ENCODE results near the gene GPR63. TPM values are rescaled to one million over a fixed set of nuclear protein-coding genes. Genes with fewer than 3 reads are reported as not detected.

The GPR63 gene, protein sequence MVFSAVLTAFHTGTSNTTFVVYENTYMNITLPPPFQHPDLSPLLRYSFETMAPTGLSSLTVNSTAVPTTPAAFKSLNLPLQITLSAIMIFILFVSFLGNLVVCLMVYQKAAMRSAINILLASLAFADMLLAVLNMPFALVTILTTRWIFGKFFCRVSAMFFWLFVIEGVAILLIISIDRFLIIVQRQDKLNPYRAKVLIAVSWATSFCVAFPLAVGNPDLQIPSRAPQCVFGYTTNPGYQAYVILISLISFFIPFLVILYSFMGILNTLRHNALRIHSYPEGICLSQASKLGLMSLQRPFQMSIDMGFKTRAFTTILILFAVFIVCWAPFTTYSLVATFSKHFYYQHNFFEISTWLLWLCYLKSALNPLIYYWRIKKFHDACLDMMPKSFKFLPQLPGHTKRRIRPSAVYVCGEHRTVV
- not detected for polyA plus RNA-seq (2012; ENCODE audit: insufficient read length, low read depth)

DNA sequence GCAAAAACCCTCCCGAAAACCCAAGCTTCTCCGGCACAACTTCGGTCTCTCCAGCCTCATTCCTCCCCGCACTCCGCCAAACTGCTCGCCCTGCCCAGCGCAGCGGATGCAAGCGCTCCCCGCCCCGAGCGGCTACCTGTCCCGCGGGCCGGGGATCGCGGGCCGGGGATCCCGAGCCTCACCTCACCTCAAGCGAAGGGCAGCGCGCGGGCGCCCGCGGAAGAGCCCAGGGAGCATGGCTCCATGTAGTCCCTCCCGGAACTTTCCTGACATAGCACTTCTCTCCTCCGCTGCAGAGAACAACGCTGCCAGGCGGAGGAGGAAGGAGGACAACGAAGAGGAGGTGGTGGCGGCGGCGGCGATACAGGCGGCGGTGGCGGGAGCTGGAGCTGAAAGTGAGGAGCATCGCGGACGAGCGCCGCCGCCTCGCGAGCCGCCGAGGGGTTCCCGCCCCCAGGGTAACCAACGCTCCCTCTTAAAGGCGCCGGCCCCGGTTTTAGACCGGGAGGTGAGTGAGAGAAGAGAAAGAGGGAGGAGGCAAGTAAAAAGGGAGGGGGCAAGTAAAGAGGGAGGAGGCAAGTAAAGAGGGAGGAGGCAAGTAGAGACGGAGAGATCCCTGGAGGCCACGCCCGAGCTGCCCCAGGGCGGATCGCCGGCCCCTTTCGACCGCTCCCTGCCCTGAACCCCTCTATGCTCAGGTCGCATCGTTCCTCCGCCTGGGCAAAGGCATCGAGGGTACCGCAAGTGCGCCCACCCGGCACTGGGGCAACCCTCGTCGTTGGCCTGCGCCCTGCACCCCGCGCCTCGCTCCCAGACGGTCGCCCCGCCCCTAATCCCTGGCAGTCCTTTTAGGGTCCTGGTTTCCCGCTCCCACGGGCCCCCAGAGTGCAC, at the start of gene GPR63:
GPR63 (minus strand) TSS at position 397 of the 891 bp plus-strand sequence. CDS start 37,746 bp downstream, outside the sequence.
- TF ChIP-seq POLR2AphosphoS5 (IDR thresholded peaks at IDR 0.05; ENCODE audit: low read depth, low read length) = no peak
- TF ChIP-seq, protein P1, sequence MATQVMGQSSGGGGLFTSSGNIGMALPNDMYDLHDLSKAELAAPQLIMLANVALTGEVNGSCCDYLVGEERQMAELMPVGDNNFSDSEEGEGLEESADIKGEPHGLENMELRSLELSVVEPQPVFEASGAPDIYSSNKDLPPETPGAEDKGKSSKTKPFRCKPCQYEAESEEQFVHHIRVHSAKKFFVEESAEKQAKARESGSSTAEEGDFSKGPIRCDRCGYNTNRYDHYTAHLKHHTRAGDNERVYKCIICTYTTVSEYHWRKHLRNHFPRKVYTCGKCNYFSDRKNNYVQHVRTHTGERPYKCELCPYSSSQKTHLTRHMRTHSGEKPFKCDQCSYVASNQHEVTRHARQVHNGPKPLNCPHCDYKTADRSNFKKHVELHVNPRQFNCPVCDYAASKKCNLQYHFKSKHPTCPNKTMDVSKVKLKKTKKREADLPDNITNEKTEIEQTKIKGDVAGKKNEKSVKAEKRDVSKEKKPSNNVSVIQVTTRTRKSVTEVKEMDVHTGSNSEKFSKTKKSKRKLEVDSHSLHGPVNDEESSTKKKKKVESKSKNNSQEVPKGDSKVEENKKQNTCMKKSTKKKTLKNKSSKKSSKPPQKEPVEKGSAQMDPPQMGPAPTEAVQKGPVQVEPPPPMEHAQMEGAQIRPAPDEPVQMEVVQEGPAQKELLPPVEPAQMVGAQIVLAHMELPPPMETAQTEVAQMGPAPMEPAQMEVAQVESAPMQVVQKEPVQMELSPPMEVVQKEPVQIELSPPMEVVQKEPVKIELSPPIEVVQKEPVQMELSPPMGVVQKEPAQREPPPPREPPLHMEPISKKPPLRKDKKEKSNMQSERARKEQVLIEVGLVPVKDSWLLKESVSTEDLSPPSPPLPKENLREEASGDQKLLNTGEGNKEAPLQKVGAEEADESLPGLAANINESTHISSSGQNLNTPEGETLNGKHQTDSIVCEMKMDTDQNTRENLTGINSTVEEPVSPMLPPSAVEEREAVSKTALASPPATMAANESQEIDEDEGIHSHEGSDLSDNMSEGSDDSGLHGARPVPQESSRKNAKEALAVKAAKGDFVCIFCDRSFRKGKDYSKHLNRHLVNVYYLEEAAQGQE (IDR thresholded peaks at IDR 0.05; ENCODE audit: insufficient read depth in 1 of 2, low read depth in 2 of 2, low read length in 2 of 2) = no peak

DNA sequence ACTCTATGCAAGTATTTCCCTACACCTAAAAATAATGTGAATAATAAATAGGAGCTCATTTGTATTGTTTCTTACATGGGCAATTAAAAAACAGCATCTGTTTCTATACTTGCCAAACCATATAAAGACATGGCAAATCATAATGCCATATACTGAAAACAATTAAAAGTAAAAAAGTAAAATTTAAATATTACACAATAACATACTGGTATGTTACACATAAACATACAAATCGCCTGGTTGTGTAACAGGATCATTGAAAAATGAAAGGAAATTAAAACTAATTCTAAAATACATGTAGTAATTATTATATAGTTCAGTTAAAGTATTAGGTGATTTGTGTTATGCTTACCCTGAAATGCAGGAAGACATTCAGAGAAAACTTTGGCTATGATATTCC, 49.2 kb upstream of the GPR63 start:
- TF ChIP-seq, protein P1 (IDR thresholded peaks at IDR 0.05; ENCODE audit: insufficient read depth in 1 of 2, low read depth in 2 of 2, low read length in 2 of 2) = no peak
- TF ChIP-seq TAF1 (IDR thresholded peaks at IDR 0.05; ENCODE audit: borderline replicate concordance, insufficient read depth, low read length) = no peak
- no peak for TF ChIP-seq POLR2AphosphoS5 (IDR thresholded peaks at IDR 0.05; ENCODE audit: low read depth, low read length)
- TF ChIP-seq SIN3A (IDR thresholded peaks at IDR 0.05; ENCODE audit: borderline replicate concordance, insufficient read depth, low read length) = no peak
- no peak for TF ChIP-seq FOXP2 (optimal IDR thresholded peaks at IDR 0.05; ENCODE audit: borderline replicate concordance, extremely low read depth, extremely low read length, insufficient read depth)

DNA sequence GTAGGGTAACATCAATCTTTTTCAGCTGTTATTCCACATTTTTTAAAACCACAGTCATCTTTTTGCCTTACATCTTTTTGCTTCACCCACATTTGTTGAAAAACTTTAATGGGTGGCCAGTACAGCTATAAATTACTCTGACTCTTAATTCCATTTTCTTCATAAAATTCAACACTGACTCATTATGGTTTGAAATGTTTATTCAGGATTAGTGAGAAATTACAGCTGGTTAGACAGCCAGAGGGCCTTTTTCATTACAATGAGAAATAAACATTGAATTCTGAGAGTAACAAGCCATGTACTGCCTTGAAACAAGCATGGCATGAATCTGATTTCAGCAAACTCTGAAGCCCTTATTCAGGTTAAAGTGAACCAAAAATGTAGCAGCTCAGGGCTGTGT, 40.9 kb upstream of the GPR63 start:
- TF ChIP-seq TAF1 (IDR thresholded peaks at IDR 0.05; ENCODE audit: borderline replicate concordance, insufficient read depth, low read length) (no peak), SIN3A (IDR thresholded peaks at IDR 0.05; ENCODE audit: borderline replicate concordance, insufficient read depth, low read length) (no peak), FOXP2 (optimal IDR thresholded peaks at IDR 0.05; ENCODE audit: borderline replicate concordance, extremely low read depth, extremely low read length, insufficient read depth) (no peak), POLR2AphosphoS5 (IDR thresholded peaks at IDR 0.05; ENCODE audit: low read depth, low read length) (no peak)
- TF ChIP-seq, protein P1 (IDR thresholded peaks at IDR 0.05; ENCODE audit: insufficient read depth in 1 of 2, low read depth in 2 of 2, low read length in 2 of 2) = no peak

DNA sequence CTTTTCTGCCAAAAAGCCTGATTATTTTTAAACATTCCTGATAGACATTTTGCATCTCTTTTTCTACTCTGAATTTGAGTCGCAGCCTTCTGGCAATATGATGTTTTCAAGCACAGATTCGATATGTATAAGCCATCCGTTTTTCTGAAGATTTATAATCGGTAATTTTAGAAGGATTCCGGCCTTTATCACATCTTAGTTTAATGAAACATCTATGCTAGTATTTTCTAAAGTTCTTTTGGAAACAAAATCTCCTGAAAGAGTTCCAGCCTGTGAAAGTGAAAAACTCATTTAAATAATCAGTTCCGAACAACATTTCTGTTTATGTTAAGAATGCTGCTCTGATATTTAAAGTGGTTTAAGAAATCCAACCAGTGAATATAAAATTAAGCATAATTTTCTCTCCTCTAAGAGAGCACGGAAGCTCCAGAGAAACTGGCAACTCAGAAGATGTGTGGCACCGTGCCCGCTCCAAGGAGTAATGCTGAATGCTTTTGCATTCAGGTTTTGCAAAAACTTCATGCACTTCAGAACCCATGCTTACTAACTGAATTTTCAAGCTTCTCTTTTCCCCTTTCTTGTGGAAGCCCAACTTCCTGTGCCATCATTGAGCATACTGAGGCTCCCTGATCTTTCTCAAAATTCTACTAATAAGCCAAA, 39.7 kb upstream of the GPR63 start:
- TF ChIP-seq, protein P1 (IDR thresholded peaks at IDR 0.05; ENCODE audit: insufficient read depth in 1 of 2, low read depth in 2 of 2, low read length in 2 of 2) = no peak
- no peak for TF ChIP-seq SIN3A (IDR thresholded peaks at IDR 0.05; ENCODE audit: borderline replicate concordance, insufficient read depth, low read length)
- no peak for TF ChIP-seq POLR2AphosphoS5 (IDR thresholded peaks at IDR 0.05; ENCODE audit: low read depth, low read length)
- TF ChIP-seq TAF1 (IDR thresholded peaks at IDR 0.05; ENCODE audit: borderline replicate concordance, insufficient read depth, low read length) = no peak
- TF ChIP-seq FOXP2 (optimal IDR thresholded peaks at IDR 0.05; ENCODE audit: borderline replicate concordance, extremely low read depth, extremely low read length, insufficient read depth) = no peak

Measured in PFSK-1 (cell line).